SHP77 treated with DMSO at 0.1 percent for 48 hours (cell line): ENCODE results near the gene TOP3A.
"Not testable (repeated sequence)": the region's sequence is repeated elsewhere in the genome, so short reads cannot be mapped to it uniquely, and the experiment has no call there.

Source experiments
- DNase-seq: peaks from one replicate; lab custom pipeline; 2025; lab: John Stamatoyannopoulos, UW

Gene TOP3A

GRCh38 chr17:18323507-18324139, 8.8 kb upstream of the TOP3A start:
- no peak for DNase-seq

GRCh38 chr17:18323007-18323406, 8.2 kb upstream of the TOP3A start:
- no peak for DNase-seq

- DNase-seq: no peak
These were observed 7.7 kb upstream of the TOP3A start for GRCh38 chr17:18322522-18322921.

GRCh38 chr17:18321309-18321708, 6.5 kb upstream of the TOP3A start:
- DNase-seq: no peak

GRCh38 chr17:18320301-18320700, 5.5 kb upstream of the TOP3A start:
- DNase-seq: no peak

- peak; percentile 12 for DNase-seq
These were observed 4.9 kb upstream of the TOP3A start for GRCh38 chr17:18319604-18320256.

GRCh38 chr17:18318771-18319450, 4.1 kb upstream of the TOP3A start:
- DNase-seq: no peak

GRCh38 chr17:18318117-18318516, 3.3 kb upstream of the TOP3A start:
- no peak for DNase-seq

- DNase-seq: no peak
These were observed 1.2 kb upstream of the TOP3A start for GRCh38 chr17:18315961-18316360.

GRCh38 chr17:18315562-18315922, 748 bp upstream of the TOP3A start:
- no peak for DNase-seq

- no peak for DNase-seq
These were observed 599 bp downstream of the TOP3A start for GRCh38 chr17:18314059-18314730.

- no peak for DNase-seq
These were observed 5.6 kb downstream of the TOP3A start for GRCh38 chr17:18309202-18309601.

GRCh38 chr17:18303206-18303605, 11.6 kb downstream of the TOP3A start:
- DNase-seq: not testable (repeated sequence)

GRCh38 chr17:18300725-18301480, 13.9 kb downstream of the TOP3A start:
- DNase-seq: no peak

GRCh38 chr17:18298061-18298460, 16.7 kb downstream of the TOP3A start:
- DNase-seq: not testable (repeated sequence)

- no peak for DNase-seq
These were observed 22.9 kb downstream of the TOP3A start for GRCh38 chr17:18291718-18292540.

- no peak for DNase-seq
These were observed 29.5 kb downstream of the TOP3A start for GRCh38 chr17:18285296-18285695.

- DNase-seq: no peak
These were observed 33.0 kb downstream of the TOP3A start for GRCh38 chr17:18281788-18282187.

- no peak for DNase-seq
These were observed 33.9 kb downstream of the TOP3A start for GRCh38 chr17:18280766-18281371.

- DNase-seq: no peak
These were observed 34.5 kb downstream of the TOP3A start for GRCh38 chr17:18280249-18280648.

GRCh38 chr17:18278867-18279266, 35.9 kb downstream of the TOP3A start:
- no peak for DNase-seq
